Ascending aorta (tissue), 2 donors: Measurements from ENCODE around the gene MAP3K14. TPM values are rescaled to one million over a fixed set of nuclear protein-coding genes. Genes with fewer than 3 reads are reported as not detected.

Experiments
- DNase-seq, 2 donors: peaks; one replicate each; pipeline ENCODE4 v3.0.0-alpha.2; 2019; ENCODE audit warnings: low spot score in 2 of 2
- H3K27ac ChIP-seq, 2 donors: fragments of 200-600 bp; sonication (generic); one replicate each; pipeline ENCODE4 v1.5.1; 2016 to 2017; ENCODE audit warnings: mild to moderate bottlenecking in 1 of 2
- H3K27me3 ChIP-seq: fragments of 200-600 bp; sonication (generic); one replicate; pipeline ENCODE4 v1.5.1; 2017
- H3K36me3 ChIP-seq, 2 donors: fragments of 200-600 bp; sonication (generic); one replicate each; pipeline ENCODE4 v1.5.1; 2016
- H3K4me1 ChIP-seq, 2 donors: fragments of 200-600 bp; sonication (generic); one replicate each; pipeline ENCODE4 v1.5.1; 2016 to 2017; ENCODE audit warnings: mild to moderate bottlenecking in 1 of 2
- H3K4me3 ChIP-seq, 2 donors: fragments of 200-600 bp; sonication (generic); one replicate each; pipeline ENCODE4 v1.5.1; 2016 to 2017; ENCODE audit warnings: mild to moderate bottlenecking in 1 of 2
- H3K9me3 ChIP-seq, 2 donors: fragments of 200-600 bp; sonication (generic); one replicate each; pipeline ENCODE4 v1.5.1; 2016
- intact Hi-C: fragments of 100-400 bp; cut with DNase I; formaldehyde crosslinking; loops from one replicate; pipeline ENCODE4 v1.15.1; 2023
- total RNA-seq: library from RNA; depleted of rRNA; stranded (reverse); fragments of >200 nt; gene quantifications from one replicate; pipeline ENCODE4 v1.1.0, GENCODE V29; 2016
- TF ChIP-seq, protein P1 (sequence below), 3 experiments: fragments of 200-600 bp in 2 of 3; fragments of 450-650 bp in 1 of 3; sonication (generic) in 2 of 3; IDR thresholded peaks; one replicate each; pipeline ENCODE4 v1.5.1; 2016 to 2019; ENCODE audit warnings: antibody characterized with exemption in 3 of 3, mild to moderate bottlenecking in 1 of 3, moderate library complexity in 1 of 3

MAP3K14 gene
- total RNA-seq, 1 donor from 2014 or later = 7.7 TPM

DNA sequence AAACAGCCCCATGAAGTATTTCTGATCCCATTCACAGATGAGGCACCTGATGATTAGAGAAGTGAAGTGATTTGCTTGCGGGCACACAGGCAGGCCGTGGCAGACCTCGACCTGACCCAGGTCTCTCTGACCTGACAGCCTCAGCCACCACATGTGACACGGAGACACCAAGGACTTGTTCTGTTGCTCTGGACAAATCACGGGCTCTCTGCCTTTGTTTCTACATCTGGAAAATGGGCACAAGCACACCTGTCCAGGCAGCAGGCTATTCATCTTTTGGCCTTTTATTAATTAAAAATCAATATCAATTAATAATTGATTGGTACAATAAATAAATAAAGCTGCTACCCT lies 3.4 kb downstream of the MAP3K14 start:
- peaks cover 7 to 53% of the 10 kb centered on the region in 2 donors for H3K4me1 ChIP-seq
- intact Hi-C loops = no loop called here
- H3K27ac ChIP-seq = peak overlapping the region; percentile 67 to 69

DNA sequence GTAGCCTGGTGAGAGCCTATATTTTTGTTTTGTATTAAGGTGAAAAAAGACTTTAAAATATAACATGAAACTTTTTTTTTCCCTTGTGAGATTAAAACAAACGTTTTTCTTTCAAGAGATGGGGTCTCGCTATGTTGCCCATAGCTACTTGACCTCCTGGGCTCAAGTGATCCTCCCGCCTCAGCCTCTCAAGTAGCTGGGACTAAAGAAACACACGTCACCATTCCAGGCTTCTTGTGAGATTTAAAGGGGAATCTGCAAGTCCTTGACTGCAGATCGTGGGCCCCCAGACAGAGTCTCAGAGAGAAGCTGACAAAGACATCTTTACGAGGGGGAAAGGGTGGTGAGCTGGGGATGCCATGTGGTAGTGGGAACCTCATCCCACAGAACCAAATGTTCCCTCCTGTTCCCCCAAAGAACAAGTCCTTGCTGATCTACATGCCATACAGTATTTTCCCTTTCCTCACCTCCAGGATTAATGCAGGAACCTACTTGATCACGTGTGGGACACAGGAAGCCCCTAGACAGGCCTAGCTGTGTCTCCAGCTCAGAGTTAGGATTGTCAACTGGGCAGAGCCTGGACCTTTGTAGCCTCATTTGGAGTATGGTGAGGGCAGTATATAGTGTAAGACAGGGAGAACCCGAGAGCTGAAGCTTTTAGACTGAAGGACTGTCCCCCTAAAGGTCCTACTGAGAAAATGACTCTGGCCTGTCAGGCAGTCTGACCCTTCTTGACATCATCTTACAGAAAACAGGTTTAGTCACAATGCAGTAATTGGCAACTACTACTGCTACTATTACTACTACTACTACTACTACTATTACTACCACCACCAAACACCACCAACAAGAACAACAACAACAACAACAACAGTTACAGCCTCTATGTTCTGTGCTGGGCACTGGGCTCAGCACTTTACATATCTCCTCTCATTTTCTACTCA lies 4.1 kb downstream of the MAP3K14 start:
- H3K4me3 ChIP-seq = peak overlapping the region; percentile 4 to 43
- intact Hi-C loops = no loop called here
- H3K36me3 ChIP-seq = no peaks in the 10 kb centered on the region
- H3K27me3 ChIP-seq = no peaks in the 10 kb centered on the region
- peaks cover 7 to 54% of the 10 kb centered on the region in 2 donors for H3K4me1 ChIP-seq
- no peaks in the 10 kb centered on the region for H3K9me3 ChIP-seq
- H3K27ac ChIP-seq = peak overlapping the region; percentile 67 to 69
- TF ChIP-seq, protein P1, sequence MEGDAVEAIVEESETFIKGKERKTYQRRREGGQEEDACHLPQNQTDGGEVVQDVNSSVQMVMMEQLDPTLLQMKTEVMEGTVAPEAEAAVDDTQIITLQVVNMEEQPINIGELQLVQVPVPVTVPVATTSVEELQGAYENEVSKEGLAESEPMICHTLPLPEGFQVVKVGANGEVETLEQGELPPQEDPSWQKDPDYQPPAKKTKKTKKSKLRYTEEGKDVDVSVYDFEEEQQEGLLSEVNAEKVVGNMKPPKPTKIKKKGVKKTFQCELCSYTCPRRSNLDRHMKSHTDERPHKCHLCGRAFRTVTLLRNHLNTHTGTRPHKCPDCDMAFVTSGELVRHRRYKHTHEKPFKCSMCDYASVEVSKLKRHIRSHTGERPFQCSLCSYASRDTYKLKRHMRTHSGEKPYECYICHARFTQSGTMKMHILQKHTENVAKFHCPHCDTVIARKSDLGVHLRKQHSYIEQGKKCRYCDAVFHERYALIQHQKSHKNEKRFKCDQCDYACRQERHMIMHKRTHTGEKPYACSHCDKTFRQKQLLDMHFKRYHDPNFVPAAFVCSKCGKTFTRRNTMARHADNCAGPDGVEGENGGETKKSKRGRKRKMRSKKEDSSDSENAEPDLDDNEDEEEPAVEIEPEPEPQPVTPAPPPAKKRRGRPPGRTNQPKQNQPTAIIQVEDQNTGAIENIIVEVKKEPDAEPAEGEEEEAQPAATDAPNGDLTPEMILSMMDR (IDR thresholded peaks at IDR 0.05) = no peak
- no peak for DNase-seq

More for the DNA sequence above, 3.4 kb downstream of the MAP3K14 start:
- no peaks in the 10 kb centered on the region for H3K27me3 ChIP-seq
- H3K36me3 ChIP-seq = no peaks in the 10 kb centered on the region
- DNase-seq = no peak
- no peaks in the 10 kb centered on the region for H3K9me3 ChIP-seq
- no peak overlapping the region for H3K4me3 ChIP-seq
- TF ChIP-seq, protein P1 (IDR thresholded peaks at IDR 0.05) = no peak

DNA sequence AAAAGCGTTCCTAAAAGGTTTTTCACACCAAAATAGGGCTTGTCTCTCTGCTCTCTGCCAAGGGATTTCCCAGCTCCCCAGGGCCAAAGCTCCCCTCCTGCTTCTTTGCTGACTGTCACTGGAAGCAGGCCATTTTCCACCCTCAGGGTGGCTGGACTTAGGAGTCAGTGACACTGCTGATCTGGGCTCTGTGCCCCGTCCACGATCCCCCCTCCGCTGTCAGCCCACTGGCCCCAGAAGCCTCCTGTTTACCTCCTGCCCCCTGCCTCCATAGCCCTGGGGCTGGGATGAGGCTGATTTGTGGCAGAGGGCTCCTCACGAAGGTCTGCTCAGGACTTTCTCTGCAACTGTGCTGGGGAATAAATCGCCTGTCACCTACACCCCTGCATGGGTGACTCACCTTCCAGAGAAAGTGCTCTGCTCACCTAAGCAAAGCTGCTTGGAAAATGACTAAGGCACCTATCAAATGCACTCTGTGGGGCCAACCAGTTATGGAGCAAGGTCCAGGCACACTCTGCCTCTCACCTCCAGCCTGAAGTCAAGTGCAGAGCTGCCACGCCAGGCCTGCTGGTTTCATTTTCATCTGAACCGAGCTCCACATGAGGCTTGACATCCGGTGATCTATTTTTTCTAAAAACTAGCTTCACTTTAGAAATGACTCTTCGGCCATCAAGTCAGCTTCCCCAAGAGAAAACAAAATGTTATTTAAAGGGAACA lies 4.9 kb downstream of the MAP3K14 start:
- Histone ChIP-seq H3K9me3 (no peaks in the 10 kb centered on the region), H3K27ac (peak overlapping the region; percentile 67 to 69), H3K27me3 (no peaks in the 10 kb centered on the region), H3K4me3 (peak overlapping the region; percentile 4 to 43), H3K36me3 (no peaks in the 10 kb centered on the region), H3K4me1 (peaks cover 7 to 56% of the 10 kb centered on the region in 2 donors)
- TF ChIP-seq, protein P1 (IDR thresholded peaks at IDR 0.05) = no peak
- intact Hi-C loops = no loop called here
- peak in 1 of 2 donors; percentile 73 for DNase-seq

DNA sequence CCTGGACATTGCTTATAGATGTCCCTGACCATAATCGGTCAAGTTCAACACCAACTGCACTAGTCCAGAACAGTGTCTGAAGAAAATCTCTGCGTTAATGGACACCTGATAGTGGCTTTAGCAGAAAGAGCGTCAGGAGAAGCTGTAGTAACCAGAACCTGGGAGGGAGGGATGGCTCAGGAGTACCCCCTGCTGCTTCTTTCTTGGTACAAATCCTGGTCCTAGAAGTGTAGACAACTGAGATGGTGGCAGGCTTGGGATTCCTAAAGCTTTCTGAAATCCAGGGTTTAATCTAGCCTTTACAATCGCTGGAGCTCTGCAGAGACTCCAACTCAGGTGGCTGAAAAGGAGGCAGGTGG lies 5.4 kb downstream of the MAP3K14 start:
- H3K4me3 ChIP-seq = peak overlapping the region in 1 of 2 donors; percentile 43
- H3K4me1 ChIP-seq = peaks cover 7 to 57% of the 10 kb centered on the region in 2 donors
- DNase-seq = no peak
- no peaks in the 10 kb centered on the region for H3K36me3 ChIP-seq
- intact Hi-C loops = no loop called here
- no peaks in the 10 kb centered on the region for H3K9me3 ChIP-seq
- H3K27ac ChIP-seq = peak overlapping the region; percentile 67 to 69
- H3K27me3 ChIP-seq = no peaks in the 10 kb centered on the region
- TF ChIP-seq, protein P1 (IDR thresholded peaks at IDR 0.05) = no peak

DNA sequence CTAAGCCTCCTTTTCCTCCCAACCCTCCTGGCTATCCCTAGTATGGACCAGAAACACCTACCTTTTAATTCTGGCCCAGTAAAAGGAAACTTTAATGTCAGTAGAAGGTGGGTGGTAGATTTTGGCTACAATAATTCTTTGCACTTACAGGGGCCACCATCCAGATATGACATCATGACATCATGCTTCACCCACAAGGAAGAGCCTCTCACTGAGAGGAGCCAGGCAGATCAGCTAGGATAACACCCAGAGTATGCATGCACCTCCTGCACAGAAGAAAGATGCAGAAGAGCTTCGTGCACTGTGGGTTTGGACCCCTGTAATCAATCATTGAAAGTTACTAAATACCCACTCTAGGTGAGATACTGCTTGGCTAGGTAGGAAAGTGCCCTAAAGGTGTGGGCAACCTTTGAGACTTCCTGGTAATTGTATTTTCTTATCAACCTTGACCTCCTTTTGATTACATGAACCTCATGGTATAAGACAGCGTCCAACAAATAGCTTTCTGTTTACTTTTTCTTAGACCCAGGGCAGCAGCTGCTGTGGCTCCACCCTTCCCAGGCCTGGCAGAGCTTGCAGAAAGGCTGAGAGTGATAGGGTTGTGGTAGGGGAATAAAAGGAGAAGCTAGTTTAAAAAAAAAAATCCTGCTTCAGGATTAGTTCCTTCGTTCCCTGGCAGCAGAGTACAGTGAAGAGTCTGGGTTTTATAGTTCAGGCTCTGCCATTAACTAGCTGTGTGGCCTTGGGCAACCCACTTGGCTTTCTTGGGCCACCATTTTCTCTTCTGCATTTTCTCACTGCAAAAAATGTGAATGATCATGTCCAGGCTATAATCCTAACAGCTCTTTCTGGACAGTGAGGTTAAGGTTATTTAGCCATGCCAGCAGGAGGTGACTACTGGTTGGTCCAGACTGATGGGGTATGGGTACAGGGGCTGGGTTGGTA lies 6.2 kb downstream of the MAP3K14 start:
- Histone ChIP-seq H3K4me3 (no peak overlapping the region), H3K27me3 (no peaks in the 10 kb centered on the region), H3K27ac (peak overlapping the region in 1 of 2 donors; percentile 69), H3K4me1 (peaks cover 7 to 59% of the 10 kb centered on the region in 2 donors), H3K36me3 (no peaks in the 10 kb centered on the region), H3K9me3 (no peaks in the 10 kb centered on the region)
- no peak for DNase-seq
- TF ChIP-seq, protein P1 (IDR thresholded peaks at IDR 0.05) = no peak
- intact Hi-C loops = no loop called here
